ENCODE data around the gene RBL1. TPM values are rescaled to one million over a fixed set of nuclear protein-coding genes. Genes with fewer than 3 reads are reported as not detected.

Gene RBL1
- total and polyA plus RNA-seq, 2 donors from 2014 or later = 1.3 to 6.5 TPM

- DNase-seq (no peak), FAIRE-seq (no peak)
- Histone ChIP-seq H3K9me3 (ENCODE audit: control insufficient read depth in 2 of 3, insufficient read depth in 1 of 3, low read length in 3 of 3) (no peaks in the 10 kb centered on the region), H3K4me3 (ENCODE audit: low read length in 3 of 3) (no peak overlapping the region), H3K36me3 (ENCODE audit: control insufficient read depth in 2 of 3, insufficient read depth in 3 of 3, low read length in 3 of 3) (no peaks in the 10 kb centered on the region), H3K27me3 (ENCODE audit: control insufficient read depth, insufficient read depth, low read length) (no peaks in the 10 kb centered on the region), H3K4me1 (ENCODE audit: control insufficient read depth in 2 of 3, insufficient read depth in 2 of 3, low read depth in 1 of 3, low read length in 3 of 3) (no peaks in the 10 kb centered on the region), H3K27ac (ENCODE audit: low read depth in 2 of 2, low read length in 2 of 2) (no peak overlapping the region), H3K9ac (ENCODE audit: low read length in 3 of 3) (no peak overlapping the region)
- TF ChIP-seq, protein P1, sequence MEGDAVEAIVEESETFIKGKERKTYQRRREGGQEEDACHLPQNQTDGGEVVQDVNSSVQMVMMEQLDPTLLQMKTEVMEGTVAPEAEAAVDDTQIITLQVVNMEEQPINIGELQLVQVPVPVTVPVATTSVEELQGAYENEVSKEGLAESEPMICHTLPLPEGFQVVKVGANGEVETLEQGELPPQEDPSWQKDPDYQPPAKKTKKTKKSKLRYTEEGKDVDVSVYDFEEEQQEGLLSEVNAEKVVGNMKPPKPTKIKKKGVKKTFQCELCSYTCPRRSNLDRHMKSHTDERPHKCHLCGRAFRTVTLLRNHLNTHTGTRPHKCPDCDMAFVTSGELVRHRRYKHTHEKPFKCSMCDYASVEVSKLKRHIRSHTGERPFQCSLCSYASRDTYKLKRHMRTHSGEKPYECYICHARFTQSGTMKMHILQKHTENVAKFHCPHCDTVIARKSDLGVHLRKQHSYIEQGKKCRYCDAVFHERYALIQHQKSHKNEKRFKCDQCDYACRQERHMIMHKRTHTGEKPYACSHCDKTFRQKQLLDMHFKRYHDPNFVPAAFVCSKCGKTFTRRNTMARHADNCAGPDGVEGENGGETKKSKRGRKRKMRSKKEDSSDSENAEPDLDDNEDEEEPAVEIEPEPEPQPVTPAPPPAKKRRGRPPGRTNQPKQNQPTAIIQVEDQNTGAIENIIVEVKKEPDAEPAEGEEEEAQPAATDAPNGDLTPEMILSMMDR (IDR thresholded peaks at IDR 0.05; ENCODE audit: borderline replicate concordance, extremely low read depth, insufficient read depth) = no peak
- intact Hi-C loops (cut with DNase I) = no loop called here
Observed at GRCh38 chr20:36956016-36956415, 139.8 kb downstream of the RBL1 start.

GRCh38 chr20:36951979-36952738 lies 143.6 kb downstream of the RBL1 start:
- H3K36me3 ChIP-seq (ENCODE audit: control insufficient read depth in 2 of 3, insufficient read depth in 3 of 3, low read length in 3 of 3) = no peaks in the 10 kb centered on the region
- H3K9ac ChIP-seq (ENCODE audit: low read length in 3 of 3) = peak overlapping the region; percentile 26 to 53 (median 39)
- DNase-seq = no peak
- peak overlapping the region; percentile 68 to 94 (median 85) for H3K4me3 ChIP-seq (ENCODE audit: low read length in 3 of 3)
- no peaks in the 10 kb centered on the region for H3K27me3 ChIP-seq (ENCODE audit: control insufficient read depth, insufficient read depth, low read length)
- TF ChIP-seq, protein P1 (IDR thresholded peaks at IDR 0.05; ENCODE audit: borderline replicate concordance, extremely low read depth, insufficient read depth) = no peak
- intact Hi-C loops (cut with DNase I) = no loop called here
- H3K27ac ChIP-seq (ENCODE audit: low read depth in 2 of 2, low read length in 2 of 2) = peak overlapping the region in 1 of 2 donors; percentile 1
- H3K4me1 ChIP-seq (ENCODE audit: control insufficient read depth in 2 of 3, insufficient read depth in 2 of 3, low read depth in 1 of 3, low read length in 3 of 3) = no peaks in the 10 kb centered on the region
- no peaks in the 10 kb centered on the region for H3K9me3 ChIP-seq (ENCODE audit: control insufficient read depth in 2 of 3, insufficient read depth in 1 of 3, low read length in 3 of 3)
- FAIRE-seq = no peak

- intact Hi-C loops (cut with DNase I) = no loop called here
- H3K27me3 ChIP-seq (ENCODE audit: control insufficient read depth, insufficient read depth, low read length) = no peaks in the 10 kb centered on the region
- peaks cover 0 to 4% (median 0%) of the 10 kb centered on the region in 3 donors for H3K4me1 ChIP-seq (ENCODE audit: control insufficient read depth in 2 of 3, insufficient read depth in 2 of 3, low read depth in 1 of 3, low read length in 3 of 3)
- TF ChIP-seq, protein P1 (IDR thresholded peaks at IDR 0.05; ENCODE audit: borderline replicate concordance, extremely low read depth, insufficient read depth) = peak; percentile 2
- DNase-seq (peak; percentile 96 to 99 (median 97)), FAIRE-seq (no peak)
- H3K9ac ChIP-seq (ENCODE audit: low read length in 3 of 3) = peak within 1 kb of the TSS; percentile 57 to 81 (median 65)
- H3K4me3 ChIP-seq (ENCODE audit: low read length in 3 of 3) = peak within 1 kb of the TSS; percentile 68 to 94 (median 85)
- no peaks in the 10 kb centered on the region for H3K9me3 ChIP-seq (ENCODE audit: control insufficient read depth in 2 of 3, insufficient read depth in 1 of 3, low read length in 3 of 3)
- H3K27ac ChIP-seq (ENCODE audit: low read depth in 2 of 2, low read length in 2 of 2) = peak within 1 kb of the TSS; percentile 51 to 52
- H3K36me3 ChIP-seq (ENCODE audit: control insufficient read depth in 2 of 3, insufficient read depth in 3 of 3, low read length in 3 of 3) = no peaks in the 10 kb centered on the region
Observed at GRCh38 chr20:36951198-36951978, 144.4 kb downstream of the RBL1 start, which contains the start of gene SAMHD1. TSS of gene SAMHD1 (minus strand) at chr20:36951708. CDS start at chr20:36951643, 65 bp downstream.
